Stimulated activated CD8-positive, alpha-beta memory T cell treated with anti-CD3 and anti-CD28 coated beads, Interleukin-4, amount 100 ng/mL, for 4 hours (primary cell): ENCODE results near the gene ARFGEF3.
"Not testable (repeated sequence)": the region's sequence is repeated elsewhere in the genome, so short reads cannot be mapped to it uniquely, and the experiment has no call there.

ENCODE experiments used
- DNase-seq, 2 donors: peaks; one replicate each; pipeline ENCODE4 v3.0.0-alpha.2; 2020; ENCODE audit warnings: low read depth in 2 of 2, low spot score in 1 of 2

ARFGEF3 gene

DNA sequence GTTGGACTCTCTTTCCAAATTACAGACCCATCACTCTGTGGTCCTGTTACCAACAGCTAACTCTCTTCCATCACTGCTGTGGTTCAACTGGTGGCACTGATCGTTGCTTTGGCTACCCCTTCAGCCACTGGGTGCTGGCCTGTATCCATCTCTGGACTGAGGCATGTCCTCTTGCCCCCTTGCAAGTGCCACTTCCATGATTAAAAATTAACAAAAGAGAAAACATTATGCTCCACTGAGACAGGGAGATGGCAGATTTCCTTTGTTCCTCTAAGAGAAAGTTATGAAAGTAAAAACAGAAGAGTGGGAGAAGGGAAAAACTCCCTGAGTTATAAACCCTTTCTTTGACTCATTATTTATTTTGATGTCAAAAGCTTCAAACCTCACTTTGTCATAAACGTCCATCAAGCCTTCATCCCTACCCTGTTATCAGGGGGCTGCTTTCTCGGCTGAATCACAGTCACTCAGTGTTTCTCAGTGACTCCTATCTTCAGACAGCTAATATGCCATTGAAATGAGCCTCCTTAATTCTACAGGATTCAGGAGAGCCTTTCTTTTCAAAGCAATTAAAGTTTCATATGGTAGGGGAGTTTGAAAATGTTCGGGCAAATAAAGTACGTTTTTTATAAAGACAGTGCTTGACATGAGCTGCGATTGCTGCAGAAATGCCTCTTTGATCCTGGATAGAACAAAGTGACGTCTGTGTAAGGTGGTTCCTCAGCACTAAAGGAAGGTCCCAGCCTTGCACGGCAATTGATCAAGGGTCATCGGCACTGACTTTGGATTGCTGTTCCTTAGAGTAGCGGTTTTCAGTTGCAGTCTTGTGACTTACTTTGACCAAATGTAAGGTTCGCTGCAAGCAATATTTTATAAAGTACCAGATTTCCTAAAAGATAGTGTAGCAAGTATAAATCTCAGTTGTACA is 106.5 kb downstream of the ARFGEF3 start:
- no peak for DNase-seq

DNA sequence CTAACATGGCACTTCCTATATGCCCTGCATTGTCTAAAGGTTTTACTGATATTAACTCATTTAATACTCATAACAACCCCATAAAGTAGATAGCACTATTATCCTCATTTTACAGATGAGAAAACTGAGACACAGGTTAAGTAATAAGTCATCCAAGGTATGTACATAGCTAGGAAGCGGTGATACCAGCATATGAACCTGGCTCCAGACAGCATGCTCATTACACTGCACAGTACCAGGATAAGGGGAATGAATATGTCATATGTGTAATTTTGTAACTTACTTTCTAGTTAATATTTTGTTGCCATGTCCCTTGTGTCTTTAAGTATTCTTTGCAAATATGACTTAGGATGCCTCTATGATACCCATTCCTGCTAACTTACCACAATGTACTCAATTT is 109.7 kb downstream of the ARFGEF3 start:
- DNase-seq = no peak

DNA sequence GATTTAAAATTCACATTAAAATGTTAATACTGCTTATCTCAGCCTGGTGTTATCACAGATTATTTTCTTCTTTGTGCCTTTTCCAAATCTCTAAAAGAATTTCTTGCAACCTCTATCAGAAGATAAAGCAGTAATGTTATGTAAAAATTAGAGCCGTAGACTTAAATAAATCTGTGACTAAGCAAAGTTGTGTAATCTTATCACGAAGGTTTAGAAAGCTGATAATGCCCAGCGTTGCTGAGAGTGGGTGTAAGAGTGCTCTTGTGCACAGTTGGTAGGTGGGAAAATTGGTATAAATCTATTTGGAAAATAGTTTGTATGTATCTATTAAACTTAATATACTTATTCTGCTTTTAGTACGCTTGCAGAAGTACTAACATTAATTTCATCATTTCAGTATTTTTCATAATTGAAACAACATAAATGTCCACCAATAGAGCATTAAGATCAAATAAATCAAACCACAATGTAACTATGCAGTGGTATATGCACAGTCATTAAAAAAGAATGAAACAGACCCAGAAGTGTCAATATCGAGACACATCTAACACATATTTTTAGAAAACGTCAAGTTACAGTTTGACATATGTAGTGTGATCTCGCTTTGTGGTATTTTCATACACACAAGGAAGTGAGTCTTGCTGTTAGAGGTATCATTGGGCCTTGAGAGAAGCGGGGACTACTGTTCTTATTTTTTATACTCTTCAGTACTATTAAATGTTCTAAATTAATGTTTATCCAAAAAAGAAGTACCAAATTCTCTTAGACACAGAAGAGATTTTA is 111.0 kb downstream of the ARFGEF3 start:
- DNase-seq = no peak

DNA sequence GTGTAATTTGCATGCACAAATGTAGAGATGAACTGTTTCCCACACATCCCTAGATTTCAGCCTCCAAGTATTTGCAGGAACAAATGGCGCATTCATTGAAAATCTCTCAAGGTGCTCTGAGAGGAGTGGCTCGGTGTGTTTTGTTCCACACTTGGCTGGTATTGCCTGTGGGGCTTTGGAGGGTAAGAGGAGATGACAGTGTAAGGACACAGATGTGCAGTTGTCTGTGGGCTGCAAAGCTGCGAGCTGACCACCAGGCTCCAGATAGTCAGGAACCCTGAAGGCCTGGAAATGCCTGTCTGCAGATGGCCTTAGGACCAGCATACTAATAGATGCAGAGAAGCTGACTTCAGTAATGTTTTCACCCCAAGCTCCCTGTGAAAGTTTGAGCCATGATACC is 114.2 kb downstream of the ARFGEF3 start:
- no peak for DNase-seq

DNA sequence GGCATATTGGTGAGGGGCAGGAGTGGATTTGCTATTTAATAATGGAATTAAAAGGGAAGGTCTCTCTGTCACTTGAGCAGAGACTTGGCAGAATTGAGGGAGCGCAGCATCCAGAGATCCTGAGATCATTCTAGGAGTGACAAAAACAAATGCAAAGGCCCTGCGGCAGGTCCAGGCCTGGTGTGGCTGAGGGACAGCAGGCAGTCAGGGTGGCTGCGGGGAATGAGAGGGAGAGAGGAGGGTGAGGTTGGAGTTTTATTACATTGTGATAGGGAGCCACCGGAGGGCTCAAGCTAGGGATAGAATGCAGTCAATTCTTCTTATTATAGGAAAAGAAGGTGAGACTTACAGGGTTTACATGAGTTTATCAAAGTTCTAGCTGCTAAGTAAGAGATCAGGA is 116.1 kb downstream of the ARFGEF3 start:
- DNase-seq = no peak

DNA sequence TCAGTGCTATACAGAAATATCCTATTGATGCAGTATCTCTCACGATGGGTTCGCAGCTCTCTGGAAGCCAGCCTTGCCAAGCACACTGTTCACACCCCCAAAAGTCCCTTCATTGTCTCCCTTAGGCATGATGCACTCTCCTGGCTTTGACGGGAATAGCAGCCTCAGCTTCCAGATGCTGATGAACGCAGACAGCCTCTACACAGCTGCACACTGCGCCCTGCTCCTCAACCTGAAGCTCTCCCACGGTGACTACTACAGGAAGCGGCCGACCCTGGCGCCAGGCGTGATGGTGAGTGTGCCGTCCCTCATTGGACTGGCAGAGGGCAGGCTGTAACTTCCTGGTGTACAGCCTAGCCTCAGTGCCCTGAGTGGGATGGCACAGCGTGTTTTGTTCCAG is 116.6 kb downstream of the ARFGEF3 start:
- no peak for DNase-seq

DNA sequence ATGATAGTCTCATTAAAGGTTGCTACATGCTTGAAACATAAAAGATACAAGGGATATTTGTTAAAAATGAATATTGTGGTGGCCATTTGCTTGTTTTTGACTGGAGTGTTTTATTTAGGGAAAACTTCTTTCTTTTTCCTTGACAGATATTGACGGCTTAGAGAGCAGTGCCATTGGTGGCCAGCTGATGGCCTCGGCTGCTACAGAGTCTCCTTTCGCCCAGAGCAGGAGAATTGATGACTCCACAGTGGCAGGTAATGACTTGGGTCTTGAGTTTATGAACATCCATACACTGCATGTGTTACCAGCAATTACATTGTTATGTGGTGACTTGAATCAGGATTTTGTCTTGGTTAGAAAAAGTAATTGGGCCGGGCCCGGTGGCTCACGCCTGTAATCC is 124.1 kb downstream of the ARFGEF3 start:
- DNase-seq = no peak

DNA sequence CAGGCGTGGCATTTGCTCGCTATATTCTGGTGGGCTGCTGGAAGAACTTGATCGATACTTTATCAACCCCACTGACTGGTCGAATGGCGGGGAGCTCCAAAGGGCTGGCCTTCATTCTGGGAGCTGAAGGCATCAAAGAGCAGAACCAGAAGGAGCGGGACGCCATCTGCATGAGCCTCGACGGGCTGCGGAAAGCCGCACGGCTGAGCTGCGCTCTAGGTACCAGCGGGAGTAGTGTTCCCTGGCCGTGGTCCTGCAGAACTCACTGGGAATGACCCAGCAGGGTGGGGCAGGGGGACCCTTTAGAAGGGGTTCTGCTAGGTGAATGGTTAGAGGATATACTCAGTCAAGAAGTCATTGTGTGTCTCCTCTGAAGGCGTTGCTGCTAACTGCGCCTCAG is 125.0 kb downstream of the ARFGEF3 start:
- DNase-seq = no peak

DNA sequence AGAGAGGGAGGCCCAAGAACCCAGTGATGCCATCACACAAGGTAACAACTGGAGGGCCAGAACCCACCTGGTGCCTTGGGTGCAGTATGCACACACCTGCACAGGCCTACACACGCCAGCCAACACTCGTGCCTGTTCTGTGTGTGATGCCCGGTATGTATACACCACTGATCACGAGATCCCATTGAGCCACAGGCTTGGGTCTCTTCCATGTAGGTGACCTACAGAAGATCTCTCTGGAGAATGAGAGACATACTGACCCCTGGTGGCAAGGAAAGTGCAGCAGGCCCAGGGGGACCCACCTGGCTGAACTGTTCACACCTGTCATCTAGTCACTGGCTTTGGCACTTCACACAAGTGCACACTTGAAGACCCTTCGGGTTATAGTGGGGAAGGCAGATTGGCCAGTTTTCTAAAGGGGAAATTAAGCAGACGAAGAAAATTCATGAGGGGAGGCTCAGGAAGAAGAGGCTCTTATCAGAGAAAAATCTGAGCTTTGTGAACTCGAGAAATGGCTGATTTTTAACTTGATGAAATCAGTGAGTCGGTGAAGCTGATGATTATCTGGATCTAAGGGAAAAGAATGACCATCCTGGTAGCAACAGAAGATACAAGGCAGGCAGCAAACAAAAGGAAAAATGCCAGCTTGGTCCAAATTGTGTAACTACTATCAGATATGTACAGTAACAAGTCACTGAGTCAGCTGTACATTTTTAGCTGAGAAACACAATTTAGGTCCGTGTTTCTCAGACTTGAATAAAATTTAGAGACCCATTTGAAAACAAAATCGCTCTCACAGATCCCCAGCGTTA is 125.6 kb downstream of the ARFGEF3 start:
- peak in 1 of 2 donors; percentile 25 for DNase-seq

DNA sequence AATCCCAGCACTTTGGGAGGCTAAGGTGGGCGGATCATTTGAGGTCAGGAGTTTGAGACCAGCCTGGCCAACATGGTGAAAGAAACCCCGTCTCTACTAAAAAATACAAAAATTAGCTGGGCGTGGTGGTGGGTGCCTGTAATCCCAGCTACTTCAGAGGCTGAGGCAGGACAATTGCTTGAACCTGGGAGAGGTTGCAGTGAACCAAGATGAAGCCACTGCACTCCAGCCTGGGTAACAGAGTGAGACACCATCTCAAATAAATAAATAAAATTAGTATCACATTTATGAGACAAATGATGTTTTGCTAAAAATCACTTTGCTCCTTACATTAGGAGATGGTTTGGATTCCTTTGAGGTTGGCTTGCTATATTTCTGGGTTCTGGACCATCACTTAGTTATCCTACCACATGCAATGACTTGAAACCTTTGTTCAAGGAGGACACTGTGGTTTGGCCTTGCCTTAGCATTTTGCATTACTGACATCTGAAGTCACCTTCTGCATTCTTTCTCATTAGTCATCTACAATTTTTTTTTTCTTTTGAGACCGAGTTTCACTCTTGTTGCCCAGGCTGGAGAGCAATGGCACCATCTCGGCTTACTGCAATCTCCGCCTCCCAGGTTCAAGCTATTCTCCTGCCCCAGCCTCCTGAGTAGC is 126.8 kb downstream of the ARFGEF3 start:
- DNase-seq = not testable (repeated sequence)

DNA sequence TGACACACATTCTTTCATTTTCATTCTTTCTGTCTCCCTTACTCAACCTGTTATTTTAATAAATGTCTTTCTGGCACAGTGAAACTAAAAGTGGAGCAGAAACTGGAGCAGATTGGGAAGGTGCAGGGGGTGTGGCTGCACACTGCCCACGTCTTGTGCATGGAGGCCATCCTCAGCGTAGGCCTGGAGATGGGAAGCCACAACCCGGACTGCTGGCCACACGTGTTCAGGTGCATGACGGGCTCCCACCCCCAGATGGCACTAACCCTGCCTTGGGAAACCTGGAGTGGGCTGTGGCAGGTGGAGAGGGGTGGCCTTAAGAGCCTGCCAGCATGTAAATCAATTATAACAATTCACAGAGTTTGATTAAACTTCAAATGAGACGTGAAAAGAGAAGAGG is 128.0 kb downstream of the ARFGEF3 start:
- DNase-seq = no peak

DNA sequence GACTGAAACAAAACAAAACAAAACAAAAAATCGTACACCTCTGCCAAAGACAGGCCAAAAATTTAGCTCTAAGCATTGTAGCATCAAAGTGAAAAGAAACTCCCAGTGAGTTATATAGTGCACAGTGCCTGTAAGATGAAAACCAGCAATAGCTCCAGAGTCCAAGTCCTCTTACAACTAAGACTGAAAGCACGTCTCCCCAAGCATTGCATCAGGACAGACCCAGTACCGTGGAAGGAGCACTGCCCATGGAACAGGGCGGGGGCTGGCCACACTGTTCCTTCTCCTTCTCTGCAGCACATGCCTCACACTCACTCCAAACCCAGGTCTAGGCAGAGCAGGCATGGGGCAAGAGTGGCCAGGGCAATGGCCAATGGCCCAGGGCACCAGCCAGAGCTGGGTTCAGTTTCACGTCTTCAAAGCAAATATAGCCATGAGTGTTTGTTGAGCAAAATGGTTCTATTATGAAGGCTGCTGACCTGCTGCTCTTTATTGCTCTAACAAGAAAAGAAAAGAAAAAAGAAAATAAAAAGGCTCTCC is 128.8 kb downstream of the ARFGEF3 start:
- DNase-seq = no peak

DNA sequence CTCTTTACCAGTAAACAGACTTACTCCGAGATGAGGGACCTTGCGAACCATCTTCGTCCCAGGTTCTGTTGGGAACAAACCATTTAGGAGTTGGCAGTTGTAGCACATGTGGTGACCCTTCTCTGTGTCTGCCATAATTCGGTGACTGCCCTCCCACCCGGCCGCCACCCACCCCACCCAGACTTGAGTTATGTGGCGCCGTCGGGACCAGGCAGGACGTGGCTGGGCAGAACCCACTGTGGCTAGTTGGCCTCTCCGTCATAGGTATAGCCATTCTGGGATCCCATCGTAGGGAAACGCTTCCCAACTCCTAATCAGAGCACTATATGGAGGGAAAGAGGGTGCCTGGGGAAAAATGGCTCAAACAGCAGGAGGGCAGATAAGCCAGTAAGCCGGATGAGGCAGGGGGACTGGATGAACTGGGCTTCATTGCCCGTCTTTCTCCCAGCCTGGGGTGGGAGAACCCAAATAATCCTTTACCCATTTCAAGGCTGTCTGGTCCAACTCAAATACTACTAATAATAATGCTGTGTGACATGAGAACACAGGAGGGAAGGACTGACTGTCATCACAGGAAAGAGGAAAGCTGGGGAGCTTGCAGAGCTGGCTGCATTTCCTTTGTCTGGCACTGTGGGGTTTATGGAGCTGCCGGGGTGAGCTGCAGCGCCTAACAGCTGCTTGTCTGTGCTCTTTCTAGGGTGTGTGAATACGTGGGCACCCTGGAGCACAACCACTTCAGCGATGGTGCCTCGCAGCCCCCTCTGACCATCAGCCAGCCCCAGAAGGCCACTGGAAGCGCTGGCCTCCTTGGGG is 129.5 kb downstream of the ARFGEF3 start:
- DNase-seq = no peak

DNA sequence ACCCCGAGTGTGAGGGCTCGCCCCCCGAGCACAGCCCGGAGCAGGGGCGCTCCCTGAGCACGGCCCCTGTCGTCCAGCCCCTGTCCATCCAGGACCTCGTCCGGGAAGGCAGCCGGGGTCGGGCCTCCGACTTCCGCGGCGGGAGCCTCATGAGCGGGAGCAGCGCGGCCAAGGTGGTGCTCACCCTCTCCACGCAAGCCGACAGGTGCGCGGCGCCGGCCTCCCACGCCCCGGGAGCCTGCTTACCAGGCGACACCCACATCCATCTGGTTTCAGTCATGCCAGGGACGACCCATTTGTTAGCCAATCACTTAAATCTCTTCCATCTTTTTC is 130.1 kb downstream of the ARFGEF3 start:
- DNase-seq = no peak

DNA sequence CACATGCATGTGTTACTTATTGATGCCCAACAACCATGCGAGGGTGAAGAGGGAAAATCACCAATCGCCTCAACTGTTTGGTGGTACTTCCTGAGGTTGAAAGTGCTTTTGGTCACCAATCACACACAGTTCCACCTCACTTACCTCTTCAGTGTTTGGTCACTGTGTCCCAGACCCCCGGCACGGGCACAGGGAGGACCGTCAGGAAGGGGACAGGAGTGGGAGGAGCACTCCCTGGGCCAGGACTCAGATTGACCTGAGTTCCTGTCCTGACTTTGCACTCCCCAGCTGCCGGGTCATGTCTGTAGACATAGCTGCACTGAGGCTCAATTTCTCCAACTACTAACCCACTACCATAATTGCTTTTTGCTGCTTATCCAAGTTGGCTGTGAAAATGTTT is 130.7 kb downstream of the ARFGEF3 start:
- DNase-seq = no peak

DNA sequence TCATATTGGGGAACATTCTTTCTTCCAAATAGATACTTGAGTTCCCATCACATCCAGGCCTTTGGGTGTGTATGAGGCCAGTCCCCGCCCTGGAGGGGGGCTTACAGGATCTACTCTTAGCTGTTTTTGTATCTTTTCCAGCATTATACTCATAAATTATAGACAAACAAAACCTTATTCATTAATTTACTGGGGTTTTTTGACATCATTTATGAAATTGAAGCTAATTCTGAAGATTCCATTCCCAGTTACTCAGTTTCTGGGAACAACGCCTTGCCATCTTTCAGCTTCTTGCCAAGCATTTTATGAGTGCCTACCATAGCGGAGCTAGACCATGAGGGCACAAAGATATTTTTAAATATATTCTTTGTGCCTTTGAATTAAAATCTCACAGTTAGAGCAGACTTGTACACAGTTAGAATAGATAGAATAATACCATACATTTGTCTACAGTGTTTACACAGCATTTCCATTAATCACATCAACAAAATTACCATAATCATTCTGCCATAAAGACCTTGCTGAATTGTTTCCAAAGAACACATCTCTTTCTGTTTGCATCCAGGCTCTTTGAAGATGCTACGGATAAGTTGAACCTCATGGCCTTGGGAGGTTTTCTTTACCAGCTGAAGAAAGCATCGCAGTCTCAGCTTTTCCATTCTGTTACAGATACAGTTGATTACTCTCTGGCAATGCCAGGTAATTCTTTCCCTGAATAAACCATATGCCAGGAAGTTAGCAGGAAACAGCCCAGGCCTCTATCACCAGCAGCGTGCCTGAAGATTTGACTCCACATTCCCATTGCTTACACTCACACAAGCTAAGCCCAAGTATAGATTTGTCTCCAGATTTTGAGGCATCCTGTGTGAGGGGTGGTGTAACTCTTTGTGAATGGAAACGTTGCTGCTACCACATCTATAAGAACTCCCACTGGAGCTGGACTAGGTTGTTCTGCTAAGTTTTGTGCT is 132.0 kb downstream of the ARFGEF3 start:
- no peak for DNase-seq

DNA sequence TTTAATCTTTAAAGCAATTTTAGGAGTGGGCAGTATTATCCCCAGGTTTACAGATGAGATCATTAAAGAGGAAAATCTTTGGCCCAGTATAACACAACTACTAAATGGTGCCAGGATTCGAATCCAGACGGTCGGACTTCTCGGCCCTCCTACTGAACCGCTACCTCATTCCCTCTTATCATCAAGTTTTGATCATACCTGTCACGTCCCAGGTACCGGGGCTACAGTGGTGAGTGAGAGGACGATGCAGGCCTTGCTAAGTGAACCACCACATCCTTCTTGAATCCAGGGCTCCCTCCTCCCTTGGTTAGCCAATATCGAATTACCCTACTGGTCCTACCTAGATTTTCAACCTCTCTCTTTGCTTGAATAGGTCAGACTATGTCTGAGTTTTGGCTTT is 134.6 kb downstream of the ARFGEF3 start:
- DNase-seq = no peak

DNA sequence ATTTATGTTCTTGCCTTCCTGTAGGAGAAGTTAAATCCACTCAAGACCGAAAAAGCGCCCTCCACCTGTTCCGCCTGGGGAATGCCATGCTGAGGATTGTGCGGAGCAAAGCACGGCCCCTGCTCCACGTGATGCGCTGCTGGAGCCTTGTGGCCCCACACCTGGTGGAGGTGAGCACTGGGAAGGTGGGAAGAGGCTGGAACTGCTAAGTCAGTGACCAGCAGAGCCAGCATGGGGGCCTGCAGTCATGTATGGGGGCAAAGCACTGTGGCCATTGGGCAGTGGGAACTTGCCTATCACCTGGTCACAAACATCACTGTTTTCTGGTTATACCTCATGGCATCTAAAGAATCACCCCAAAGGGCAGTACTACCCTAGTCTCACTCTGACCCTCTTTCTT is 135.0 kb downstream of the ARFGEF3 start:
- no peak for DNase-seq

DNA sequence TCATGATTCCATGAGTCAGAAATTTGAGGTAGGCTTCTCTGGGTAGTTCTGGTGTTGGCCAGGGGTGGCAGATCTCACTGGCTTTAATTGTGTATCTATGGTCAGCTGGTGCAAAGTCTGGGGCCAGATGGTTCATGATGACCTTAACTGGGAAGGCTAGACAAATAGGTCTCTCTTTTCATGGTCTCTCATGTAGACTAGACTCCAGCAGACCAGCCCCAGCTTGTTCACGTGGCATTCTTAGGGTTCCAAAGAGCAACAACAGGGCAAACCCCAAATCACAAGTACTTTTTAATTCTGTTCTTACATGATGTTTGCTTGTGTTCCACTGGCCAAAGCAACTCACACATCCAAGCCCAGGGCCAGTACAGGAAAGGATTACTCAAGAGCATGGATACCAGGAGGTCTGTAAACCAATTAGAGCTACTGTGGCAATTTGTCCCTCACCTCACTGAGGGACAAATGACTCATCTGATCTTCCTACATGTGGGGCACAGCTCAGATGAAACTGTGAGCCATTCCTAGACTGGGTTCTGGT is 136.1 kb downstream of the ARFGEF3 start:
- DNase-seq = no peak
